GM12892 (cell line): Measurements from ENCODE around the gene DCT.

Experiments
- POLR2A ChIP-seq: IDR thresholded peaks from 2 replicates; pipeline ENCODE4 v1.6.1; 2011; ENCODE audit warnings: low read depth, low read length, control low read depth
- POLR2AphosphoS5 ChIP-seq: IDR thresholded peaks from 2 replicates; pipeline ENCODE4 v1.6.1; 2011; ENCODE audit warnings: low read depth, low read length, control low read depth
- TAF1 ChIP-seq: IDR thresholded peaks from 2 replicates; pipeline ENCODE4 v1.6.1; 2011; ENCODE audit warnings: low read depth, mild to moderate bottlenecking, control low read depth, low read length, borderline replicate concordance

DNA sequence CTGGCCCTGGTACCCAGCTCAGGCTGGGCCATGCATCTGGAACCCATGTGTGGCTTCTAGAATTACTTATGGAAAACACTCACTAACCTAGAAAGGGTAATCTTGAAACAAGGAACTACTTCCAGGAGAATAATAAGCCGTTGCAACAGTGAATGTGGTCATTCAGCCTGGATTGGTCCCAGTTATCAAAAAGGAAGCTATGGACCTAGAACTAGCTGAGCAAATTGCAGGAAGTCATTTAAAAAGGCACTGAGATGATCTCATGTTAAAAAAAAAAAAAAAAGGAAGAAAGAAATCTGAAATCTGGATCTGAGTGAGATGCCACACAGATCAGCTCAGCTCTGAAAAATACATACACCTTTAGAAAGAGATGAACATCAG lies 59.6 kb downstream of the DCT start:
- no peak for TF ChIP-seq POLR2AphosphoS5
- TF ChIP-seq POLR2A: no peak
- no peak for TF ChIP-seq TAF1
